Activated naive CD8-positive, alpha-beta T cell treated with anti-CD3 and anti-CD28 coated beads, Interleukin-2, amount 50 U/mL, for 24 hours (primary cell): ENCODE data around the gene LSM2.
"Not testable (repeated sequence)": the region's sequence is repeated elsewhere in the genome, so short reads cannot be mapped to it uniquely, and the experiment has no call there.

Experiments used
- ATAC-seq: fragments of 150-1000 bp; cut with Tn5 transposase; one replicate; pipeline ENCODE4 v1.10.0; 2021
- DNase-seq: peaks from one replicate; pipeline ENCODE4 v3.0.0; 2021
- H3K27ac Mint-ChIP-seq: one replicate; pipeline ENCODE4 v1.8.0; 2021; ENCODE audit warnings: mild to moderate bottlenecking, mixed read lengths
- H3K27me3 Mint-ChIP-seq: one replicate; pipeline ENCODE4 v1.8.0; 2021; ENCODE audit warnings: mixed read lengths
- H3K36me3 Mint-ChIP-seq: one replicate; pipeline ENCODE4 v1.8.0; 2021; ENCODE audit warnings: low read depth, mixed read lengths
- H3K4me1 Mint-ChIP-seq: one replicate; pipeline ENCODE4 v1.8.0; 2021; ENCODE audit warnings: mixed read lengths
- H3K4me3 Mint-ChIP-seq: one replicate; pipeline ENCODE4 v1.8.0; 2021; ENCODE audit warnings: mild to moderate bottlenecking, moderate library complexity, mixed read lengths
- H3K9me3 Mint-ChIP-seq: one replicate; pipeline ENCODE4 v1.8.0; 2021; ENCODE audit warnings: mixed read lengths

The LSM2 gene

GRCh38 chr6:31806470-31807272 lies at the start of gene LSM2:
Gene LSM2 (minus strand): TSS chr6:31806966. CDS start chr6:31806757, 209 bp downstream.
- Mint-ChIP-seq H3K4me1 (peaks cover 24% of the 10 kb centered on the region), H3K36me3 (peaks cover 18% of the 10 kb centered on the region), H3K27me3 (no peaks in the 10 kb centered on the region), H3K27ac (peak within 1 kb of the TSS; percentile 97), H3K9me3 (no peaks in the 10 kb centered on the region), H3K4me3 (peak within 1 kb of the TSS; percentile 98)
- DNase-seq (peak; percentile 98), ATAC-seq (peak; percentile 97)

- H3K4me3 Mint-ChIP-seq, DNase-seq, H3K9me3 Mint-ChIP-seq, H3K36me3 Mint-ChIP-seq, ATAC-seq, H3K4me1 Mint-ChIP-seq, H3K27ac Mint-ChIP-seq, H3K27me3 Mint-ChIP-seq: not testable (repeated sequence)
Measured at GRCh38 chr6:31851980-31852718, 45.4 kb upstream of the LSM2 start.

GRCh38 chr6:31851485-31851832 lies 44.7 kb upstream of the LSM2 start:
- Mint-ChIP-seq H3K9me3 (no peaks in the 10 kb centered on the region), H3K27ac (no peak overlapping the region), H3K4me3 (no peak overlapping the region), H3K36me3 (no peaks in the 10 kb centered on the region), H3K27me3 (no peaks in the 10 kb centered on the region), H3K4me1 (no peaks in the 10 kb centered on the region)
- DNase-seq, result no peak
- ATAC-seq, result no peak

GRCh38 chr6:31850765-31851484 lies 44.2 kb upstream of the LSM2 start:
- ATAC-seq (no peak), DNase-seq (no peak)
- Mint-ChIP-seq H3K9me3 (no peaks in the 10 kb centered on the region), H3K4me3 (no peak overlapping the region), H3K27ac (no peak overlapping the region), H3K4me1 (no peaks in the 10 kb centered on the region), H3K27me3 (no peaks in the 10 kb centered on the region), H3K36me3 (no peaks in the 10 kb centered on the region)

GRCh38 chr6:31847276-31847978 lies 40.7 kb upstream of the LSM2 start:
- H3K27ac Mint-ChIP-seq, result no peak overlapping the region
- no peaks in the 10 kb centered on the region for H3K4me1 Mint-ChIP-seq
- H3K27me3 Mint-ChIP-seq, result no peaks in the 10 kb centered on the region
- no peaks in the 10 kb centered on the region for H3K9me3 Mint-ChIP-seq
- H3K36me3 Mint-ChIP-seq, result no peaks in the 10 kb centered on the region
- DNase-seq (no peak), ATAC-seq (no peak)
- H3K4me3 Mint-ChIP-seq, result no peak overlapping the region

- peaks cover 14% of the 10 kb centered on the region for H3K36me3 Mint-ChIP-seq
- no peak for DNase-seq
- no peaks in the 10 kb centered on the region for H3K9me3 Mint-ChIP-seq
- peaks cover 3% of the 10 kb centered on the region for H3K4me1 Mint-ChIP-seq
- H3K4me3 Mint-ChIP-seq, result no peak overlapping the region
- no peak overlapping the region for H3K27ac Mint-ChIP-seq
- no peak for ATAC-seq
- H3K27me3 Mint-ChIP-seq, result no peaks in the 10 kb centered on the region
Measured at GRCh38 chr6:31844507-31844906, 37.7 kb upstream of the LSM2 start.

- ATAC-seq (no peak), DNase-seq (no peak)
- Mint-ChIP-seq H3K4me3 (no peak overlapping the region), H3K9me3 (no peaks in the 10 kb centered on the region), H3K27me3 (no peaks in the 10 kb centered on the region), H3K36me3 (peaks cover 38% of the 10 kb centered on the region), H3K4me1 (peaks cover 22% of the 10 kb centered on the region), H3K27ac (peak overlapping the region; percentile 31)
Measured at GRCh38 chr6:31842053-31842452, 35.3 kb upstream of the LSM2 start.

GRCh38 chr6:31839779-31840126 lies 33.0 kb upstream of the LSM2 start:
- not testable (repeated sequence) for H3K9me3 Mint-ChIP-seq, DNase-seq, H3K27me3 Mint-ChIP-seq, ATAC-seq
- peak overlapping the region; percentile 80 for H3K27ac Mint-ChIP-seq
- H3K36me3 Mint-ChIP-seq, result peaks cover 61% of the 10 kb centered on the region
- peak overlapping the region; percentile 95 for H3K4me3 Mint-ChIP-seq
- H3K4me1 Mint-ChIP-seq, result peaks cover 38% of the 10 kb centered on the region

GRCh38 chr6:31838968-31839367 lies 32.2 kb upstream of the LSM2 start:
- H3K27me3 Mint-ChIP-seq, result no peaks in the 10 kb centered on the region
- peak overlapping the region; percentile 80 for H3K27ac Mint-ChIP-seq
- H3K9me3 Mint-ChIP-seq, result no peaks in the 10 kb centered on the region
- H3K4me3 Mint-ChIP-seq, result peak overlapping the region; percentile 95
- peaks cover 43% of the 10 kb centered on the region for H3K4me1 Mint-ChIP-seq
- DNase-seq (no peak), ATAC-seq (no peak)
- H3K36me3 Mint-ChIP-seq, result peaks cover 63% of the 10 kb centered on the region

GRCh38 chr6:31838114-31838553 lies 31.4 kb upstream of the LSM2 start:
- DNase-seq, H3K9me3 Mint-ChIP-seq, ATAC-seq, H3K27me3 Mint-ChIP-seq: not testable (repeated sequence)
- Mint-ChIP-seq H3K4me3 (peak overlapping the region; percentile 95), H3K27ac (peak overlapping the region; percentile 99), H3K36me3 (peaks cover 63% of the 10 kb centered on the region), H3K4me1 (peaks cover 45% of the 10 kb centered on the region)

- Mint-ChIP-seq H3K36me3 (peaks cover 63% of the 10 kb centered on the region), H3K4me1 (peaks cover 48% of the 10 kb centered on the region), H3K27ac (peak overlapping the region; percentile 99), H3K9me3 (no peaks in the 10 kb centered on the region), H3K4me3 (peak overlapping the region; percentile 95), H3K27me3 (no peaks in the 10 kb centered on the region)
- no peak for DNase-seq
- ATAC-seq, result no peak
Measured at GRCh38 chr6:31837369-31838113, 30.8 kb upstream of the LSM2 start.

GRCh38 chr6:31836474-31837368 lies 30.0 kb upstream of the LSM2 start:
- peak overlapping the region; percentile 99 for H3K27ac Mint-ChIP-seq
- H3K9me3 Mint-ChIP-seq, result no peaks in the 10 kb centered on the region
- H3K36me3 Mint-ChIP-seq, result peaks cover 63% of the 10 kb centered on the region
- no peaks in the 10 kb centered on the region for H3K27me3 Mint-ChIP-seq
- H3K4me3 Mint-ChIP-seq, result peak overlapping the region; percentile 95
- DNase-seq (no peak), ATAC-seq (no peak)
- peaks cover 50% of the 10 kb centered on the region for H3K4me1 Mint-ChIP-seq

- H3K4me3 Mint-ChIP-seq, result peak overlapping the region; percentile 95
- H3K27ac Mint-ChIP-seq, result peak overlapping the region; percentile 99
- H3K4me1 Mint-ChIP-seq, result peaks cover 56% of the 10 kb centered on the region
- ATAC-seq (no peak), DNase-seq (no peak)
- peaks cover 63% of the 10 kb centered on the region for H3K36me3 Mint-ChIP-seq
- H3K9me3 Mint-ChIP-seq, result no peaks in the 10 kb centered on the region
- H3K27me3 Mint-ChIP-seq, result no peaks in the 10 kb centered on the region
Measured at GRCh38 chr6:31836047-31836473, 29.3 kb upstream of the LSM2 start.
